Measurements from ENCODE around the gene PPP1R3F.

PPP1R3F gene

GRCh38 chrX:49257846-49258748 lies 11.5 kb upstream of the PPP1R3F start:
- FAIRE-seq = no peak
- no peak for DNase-seq (ENCODE audit: insufficient read length, low spot score)
- no peak for TF ChIP-seq POLR2A (IDR thresholded peaks at IDR 0.05; ENCODE audit: low read depth, low read length)

- FAIRE-seq = no peak
Observed at GRCh38 chrX:49258749-49259124, 10.9 kb upstream of the PPP1R3F start.

DNA sequence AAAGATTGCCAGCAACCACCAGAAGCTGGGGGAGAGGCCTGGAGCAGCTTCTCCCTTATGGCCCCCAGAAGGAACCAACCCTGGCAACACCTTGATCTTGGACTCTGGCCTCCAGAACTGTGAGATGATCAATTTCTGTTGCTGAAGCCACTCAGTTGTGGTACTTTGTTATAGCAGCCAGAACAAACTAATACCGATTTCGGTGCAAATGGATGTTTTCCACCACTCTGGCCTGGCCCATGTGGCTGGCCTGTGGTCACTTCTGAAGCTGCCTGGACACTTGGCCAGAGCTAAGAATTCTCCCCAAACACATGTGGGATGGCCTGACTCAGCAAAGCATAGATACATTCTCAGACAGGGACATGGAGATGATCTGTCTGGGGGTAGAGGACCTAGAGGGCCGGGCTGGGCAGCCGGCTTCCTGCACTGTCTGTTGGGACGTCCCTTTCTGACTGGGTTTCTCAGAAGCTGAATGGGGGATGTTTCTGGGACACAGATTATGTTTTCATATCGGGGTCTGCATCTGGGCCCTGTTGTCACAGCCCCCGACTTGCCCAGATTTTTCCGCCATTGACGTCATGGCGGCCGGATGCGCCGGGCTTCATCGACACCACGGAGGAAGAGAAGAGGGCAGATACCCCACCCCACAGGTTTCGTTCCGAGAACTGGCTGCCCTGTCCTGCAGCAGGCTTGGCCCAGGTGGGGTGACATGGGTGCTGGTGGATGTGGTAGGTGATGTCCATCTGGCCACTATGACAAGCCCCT lies 9.2 kb upstream of the PPP1R3F start:
- FAIRE-seq = no peak
- DNase-seq (ENCODE audit: insufficient read length, low spot score) = no peak
- TF ChIP-seq POLR2A (IDR thresholded peaks at IDR 0.05; ENCODE audit: low read depth, low read length) = no peak

More at GRCh38 chrX:49258749-49259124, 10.9 kb upstream of the PPP1R3F start:
- TF ChIP-seq POLR2A (IDR thresholded peaks at IDR 0.05; ENCODE audit: low read depth, low read length) = no peak
- DNase-seq (ENCODE audit: insufficient read length, low spot score) = no peak

GRCh38 chrX:49262603-49263002 lies 7.0 kb upstream of the PPP1R3F start:
- TF ChIP-seq POLR2A (IDR thresholded peaks at IDR 0.05; ENCODE audit: low read depth, low read length) = no peak
- DNase-seq (ENCODE audit: insufficient read length, low spot score) (no peak), FAIRE-seq (no peak)

- FAIRE-seq = no peak
- DNase-seq (ENCODE audit: insufficient read length, low spot score) = no peak
- no peak for TF ChIP-seq POLR2A (IDR thresholded peaks at IDR 0.05; ENCODE audit: low read depth, low read length)
Observed at GRCh38 chrX:49263631-49264030, 6.0 kb upstream of the PPP1R3F start.

- no peak for FAIRE-seq
- TF ChIP-seq POLR2A (IDR thresholded peaks at IDR 0.05; ENCODE audit: low read depth, low read length) = no peak
- DNase-seq (ENCODE audit: insufficient read length, low spot score) = no peak
Observed at GRCh38 chrX:49264460-49264859, 5.1 kb upstream of the PPP1R3F start, which contains the start of gene FOXP3. Gene FOXP3 (minus strand): TSS chrX:49264710. CDS start chrX:49258505, 6,205 bp downstream.

DNA sequence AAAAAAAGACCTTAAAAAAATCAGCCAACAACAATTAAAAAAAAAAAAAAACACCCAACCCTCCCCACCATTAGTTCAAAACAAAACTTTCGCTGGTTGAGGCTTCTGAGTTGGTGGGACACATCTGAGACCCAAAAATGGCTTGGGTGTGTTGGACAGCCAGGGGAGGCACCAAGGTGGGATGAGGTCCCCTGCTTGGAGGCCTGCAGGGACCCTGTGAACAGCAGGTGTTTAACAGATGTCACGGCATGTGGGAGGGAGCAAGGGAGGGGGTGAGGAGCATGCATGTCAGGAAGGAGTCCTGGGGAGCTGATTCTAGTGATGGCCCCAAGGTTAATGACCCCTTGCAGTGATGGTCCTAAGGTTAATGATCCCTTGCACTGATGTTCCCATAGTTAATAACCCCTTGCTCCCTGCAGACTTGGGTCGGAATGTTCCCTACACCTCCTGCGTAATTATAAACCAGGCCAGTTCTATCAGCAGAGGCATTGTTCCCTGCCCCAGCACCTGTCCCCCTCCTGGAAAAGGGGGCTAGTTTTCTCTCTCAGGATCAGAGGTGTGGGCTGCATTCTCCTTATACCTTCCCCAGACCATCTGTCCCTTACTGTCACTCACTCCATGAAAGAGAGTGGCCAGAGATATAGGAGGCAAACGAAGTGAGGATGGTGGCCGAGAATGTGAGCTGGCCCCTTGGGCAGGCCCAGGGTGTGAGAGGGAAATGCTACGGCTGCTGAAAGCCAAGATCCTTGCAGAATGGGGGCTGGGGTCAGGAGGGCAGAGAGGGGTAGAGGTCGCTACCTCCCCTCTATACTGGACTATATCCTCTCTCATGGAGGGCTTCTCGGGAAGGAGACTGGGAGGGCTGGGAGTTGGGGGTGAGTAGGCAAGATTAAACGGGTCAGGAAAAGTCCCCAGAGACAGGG lies 2.8 kb upstream of the PPP1R3F start:
- no peak for FAIRE-seq
- DNase-seq (ENCODE audit: insufficient read length, low spot score) = no peak
- no peak for TF ChIP-seq POLR2A (IDR thresholded peaks at IDR 0.05; ENCODE audit: low read depth, low read length)

GRCh38 chrX:49268702-49269009 lies 937 bp upstream of the PPP1R3F start:
- no peak for TF ChIP-seq POLR2A (IDR thresholded peaks at IDR 0.05; ENCODE audit: low read depth, low read length)
- DNase-seq (ENCODE audit: insufficient read length, low spot score) (no peak), FAIRE-seq (no peak)

DNA sequence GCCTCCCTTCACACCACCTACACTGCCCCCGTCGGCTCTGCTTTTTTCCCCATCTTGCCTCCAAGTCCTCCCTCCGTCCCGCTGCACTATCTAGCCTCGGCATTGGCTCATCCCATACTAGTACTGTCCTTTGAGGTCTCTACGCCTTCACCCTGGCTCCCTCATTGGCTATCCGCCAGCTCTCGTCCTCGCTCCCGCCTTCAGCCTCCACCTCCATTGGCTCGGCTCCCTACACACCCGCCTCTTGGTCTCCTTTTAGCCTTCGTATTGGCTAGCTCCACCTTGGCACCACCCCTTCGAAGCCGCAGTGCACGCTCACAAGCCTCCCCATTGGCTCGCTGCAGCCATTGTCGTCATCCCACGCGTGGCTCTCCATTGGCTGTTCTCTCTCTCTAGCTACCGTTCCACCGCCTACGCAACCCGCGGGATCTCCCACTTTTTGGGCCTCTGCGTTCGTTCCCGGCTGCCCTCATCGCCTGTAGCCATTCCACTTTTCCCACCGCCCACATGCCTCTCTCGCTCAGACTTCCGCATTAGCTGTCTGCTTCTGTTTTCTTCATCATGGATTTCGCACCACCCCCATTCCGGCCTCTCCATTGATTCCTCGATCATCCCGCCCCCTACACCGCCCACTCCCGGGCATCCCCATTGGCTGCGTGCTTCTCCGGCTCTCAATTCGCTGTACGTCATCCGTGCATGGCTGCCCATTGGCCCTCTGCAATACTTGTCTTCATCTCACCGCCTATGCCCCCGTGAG lies 405 bp upstream of the PPP1R3F start:
- TF ChIP-seq POLR2A (IDR thresholded peaks at IDR 0.05; ENCODE audit: low read depth, low read length) = peak; percentile 50; the same call in 1 of the 2 replicates
- FAIRE-seq = no peak
- DNase-seq (ENCODE audit: insufficient read length, low spot score) = peak; percentile 79

GRCh38 chrX:49270249-49270921 lies 792 bp downstream of the PPP1R3F start:
- FAIRE-seq (no peak), DNase-seq (ENCODE audit: insufficient read length, low spot score) (no peak)
- TF ChIP-seq POLR2A (IDR thresholded peaks at IDR 0.05; ENCODE audit: low read depth, low read length) = no peak

- TF ChIP-seq POLR2A (IDR thresholded peaks at IDR 0.05; ENCODE audit: low read depth, low read length) = no peak
- FAIRE-seq = no peak
Observed at GRCh38 chrX:49271341-49271740, 1.7 kb downstream of the PPP1R3F start.

GRCh38 chrX:49272421-49272820 lies 2.8 kb downstream of the PPP1R3F start:
- DNase-seq (ENCODE audit: insufficient read length, low spot score) (no peak), FAIRE-seq (no peak)
- TF ChIP-seq POLR2A (IDR thresholded peaks at IDR 0.05; ENCODE audit: low read depth, low read length) = no peak

More at GRCh38 chrX:49271341-49271740, 1.7 kb downstream of the PPP1R3F start:
- DNase-seq (ENCODE audit: insufficient read length, low spot score) = no peak
